ENCODE data around the gene CACNB1.

CACNB1 gene

DNA sequence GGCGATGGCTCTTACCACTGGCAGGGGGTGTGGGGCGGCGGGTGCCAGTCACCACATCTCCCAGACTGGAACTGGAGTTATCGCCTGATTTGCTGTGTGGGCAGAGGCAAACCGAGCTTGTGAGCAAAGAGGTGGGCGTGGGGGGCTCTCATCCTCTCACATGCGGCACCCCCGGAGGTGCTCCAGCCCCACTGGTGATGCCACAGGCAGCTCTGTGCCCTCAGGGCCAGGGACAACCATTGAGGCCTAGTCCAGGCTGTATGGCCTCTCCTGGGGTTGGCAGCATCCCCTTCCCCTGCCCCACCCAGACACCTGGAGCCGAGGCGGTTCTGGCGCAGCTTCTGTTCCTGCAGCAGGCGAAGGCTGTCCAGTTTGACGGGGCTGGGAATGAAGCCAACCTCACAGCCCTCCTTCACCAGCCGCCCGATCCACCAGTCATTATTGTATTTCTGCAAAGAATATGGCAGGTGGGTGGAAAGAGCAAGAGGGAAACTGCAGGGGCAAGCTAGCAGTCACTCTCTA lies 10.9 kb downstream of the CACNB1 start:
- Mint-ChIP-seq H3K27me3 (no peaks in the 10 kb centered on the region), H3K4me1 (no peaks in the 10 kb centered on the region), H3K36me3 (peaks cover 36 to 42% of the 10 kb centered on the region in 2 donors), H3K4me3 (no peak overlapping the region), H3K27ac (no peak overlapping the region), H3K9me3 (no peaks in the 10 kb centered on the region)
- no peak for ATAC-seq (replicated peaks)
- no peak for DNase-seq

DNA sequence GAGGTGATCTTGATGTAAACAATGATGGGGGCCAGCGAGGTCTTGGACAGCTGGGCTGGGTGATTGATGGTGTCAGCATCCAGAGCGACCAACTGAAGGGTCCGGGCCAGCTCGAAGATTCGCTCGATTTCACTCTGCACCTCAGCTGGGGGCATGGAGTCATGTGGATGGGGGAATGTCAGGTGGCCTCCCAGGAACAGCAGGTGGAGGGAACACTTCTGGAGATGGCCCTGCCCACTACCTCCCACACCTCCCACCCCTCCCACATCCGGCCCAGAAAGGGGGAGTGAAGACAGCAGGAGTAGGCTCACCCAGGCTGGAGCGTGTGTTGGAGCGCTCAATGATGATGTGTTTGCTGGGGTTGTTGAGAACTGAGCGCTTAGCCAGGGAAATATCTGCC lies 13.7 kb downstream of the CACNB1 start:
- ATAC-seq (replicated peaks), result no peak
- Mint-ChIP-seq H3K4me3 (no peak overlapping the region), H3K36me3 (peaks cover 35 to 44% of the 10 kb centered on the region in 2 donors)

DNA sequence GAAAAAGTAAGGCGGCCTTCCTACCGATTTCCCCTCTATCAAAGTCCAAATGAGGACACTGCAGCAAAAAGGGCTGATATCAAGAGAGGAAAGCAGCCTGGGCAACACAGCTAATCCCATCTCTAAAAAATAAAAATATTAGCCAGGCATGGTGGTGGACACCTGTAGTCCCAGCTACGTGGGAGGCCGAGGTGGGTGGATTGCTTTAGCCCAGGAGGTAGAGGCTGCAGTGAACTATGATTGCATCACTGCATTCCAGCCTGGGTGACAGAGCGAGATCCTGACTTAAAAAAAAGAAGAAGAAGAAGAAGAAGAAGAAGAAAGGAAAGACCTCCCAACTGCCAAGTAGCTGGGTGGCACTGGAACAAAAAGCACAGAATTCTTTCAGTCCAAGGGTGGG lies 14.4 kb downstream of the CACNB1 start:
- DNase-seq (no peak), ATAC-seq (replicated peaks) (no peak)
- H3K27ac Mint-ChIP-seq, result no peak overlapping the region
- H3K4me1 Mint-ChIP-seq, result no peaks in the 10 kb centered on the region
- no peaks in the 10 kb centered on the region for H3K27me3 Mint-ChIP-seq
- H3K4me3 Mint-ChIP-seq, result no peak overlapping the region
- H3K36me3 Mint-ChIP-seq, result peaks cover 36 to 47% of the 10 kb centered on the region in 2 donors
- H3K9me3 Mint-ChIP-seq, result no peaks in the 10 kb centered on the region

More for the DNA sequence above, 13.7 kb downstream of the CACNB1 start:
- Mint-ChIP-seq H3K27ac (no peak overlapping the region), H3K9me3 (no peaks in the 10 kb centered on the region), H3K27me3 (no peaks in the 10 kb centered on the region), H3K4me1 (no peaks in the 10 kb centered on the region)
- no peak for DNase-seq

DNA sequence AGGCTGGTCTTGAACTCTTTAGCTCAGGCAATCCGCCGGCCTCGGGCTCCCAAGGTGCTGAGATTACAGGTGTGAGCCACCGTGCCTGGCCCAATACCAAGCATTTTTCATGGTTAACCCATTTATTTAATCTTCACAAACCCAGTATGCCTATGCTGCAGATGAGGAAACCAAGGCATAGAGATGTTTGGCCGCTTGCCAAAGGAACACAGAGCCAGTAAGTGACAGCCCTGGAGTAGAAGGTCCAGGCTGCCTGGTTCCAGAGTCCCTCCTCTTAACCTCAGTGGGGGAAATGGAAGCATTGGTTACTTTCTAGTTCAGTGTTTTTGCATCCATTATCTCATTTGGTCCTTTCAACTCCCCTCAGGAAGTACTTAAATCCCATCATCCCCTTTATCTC lies 16.2 kb downstream of the CACNB1 start:
- Mint-ChIP-seq H3K4me3 (no peak overlapping the region), H3K4me1 (no peaks in the 10 kb centered on the region), H3K27me3 (no peaks in the 10 kb centered on the region), H3K36me3 (peaks cover 42 to 55% of the 10 kb centered on the region in 2 donors), H3K9me3 (no peaks in the 10 kb centered on the region), H3K27ac (no peak overlapping the region)
- DNase-seq (no peak), ATAC-seq (replicated peaks) (no peak)

DNA sequence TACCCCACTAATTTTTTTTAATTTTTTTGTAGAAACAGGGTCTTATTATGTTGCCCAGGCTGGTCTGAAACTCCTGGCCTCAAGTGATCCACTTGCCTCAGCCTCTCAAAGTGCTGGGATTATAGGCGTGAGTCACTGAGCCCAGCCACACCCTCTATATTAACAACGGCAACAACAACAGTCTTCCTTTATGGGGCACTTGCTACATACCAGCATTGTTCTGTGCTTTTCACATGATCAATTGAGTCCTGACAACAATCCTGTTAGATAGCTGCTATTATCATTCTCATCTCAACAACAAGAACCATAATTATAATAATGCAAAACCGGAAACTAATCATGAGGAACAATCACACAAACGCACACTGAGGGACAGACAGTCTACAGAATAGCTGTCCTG lies 18.9 kb downstream of the CACNB1 start:
- DNase-seq, result no peak
- Mint-ChIP-seq H3K4me3 (no peak overlapping the region), H3K36me3 (peaks cover 38 to 46% of the 10 kb centered on the region in 2 donors), H3K4me1 (peaks cover 12 to 18% of the 10 kb centered on the region in 2 donors), H3K27me3 (peaks cover 8 to 9% of the 10 kb centered on the region in 2 donors), H3K9me3 (no peaks in the 10 kb centered on the region), H3K27ac (no peak overlapping the region)
- no peak for ATAC-seq (replicated peaks)

DNA sequence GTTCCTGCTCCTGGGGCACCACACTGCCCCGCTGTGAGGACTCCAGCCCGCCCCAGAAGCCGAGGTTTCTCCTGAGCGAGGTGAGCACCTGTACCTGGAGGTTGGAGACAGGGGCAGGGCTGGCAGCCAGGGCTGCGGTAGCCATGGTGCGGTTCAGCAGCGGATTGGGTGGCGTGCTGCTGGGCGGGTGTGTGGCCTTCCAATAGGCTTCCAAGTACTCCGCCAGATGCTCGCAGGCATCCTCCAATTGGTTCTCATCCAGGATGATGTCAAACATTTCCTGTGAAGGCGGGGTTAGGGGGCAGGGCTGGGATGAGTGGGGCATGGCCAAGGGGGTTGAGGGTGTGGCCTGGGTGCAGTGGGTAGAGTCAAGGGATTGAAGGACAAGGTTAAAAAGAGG lies 20.2 kb downstream of the CACNB1 start:
- Mint-ChIP-seq H3K4me3 (no peak overlapping the region), H3K4me1 (peaks cover 13 to 18% of the 10 kb centered on the region in 2 donors), H3K9me3 (no peaks in the 10 kb centered on the region), H3K27me3 (peaks cover 21% of the 10 kb centered on the region in 2 donors), H3K36me3 (peaks cover 29 to 36% of the 10 kb centered on the region in 2 donors), H3K27ac (no peak overlapping the region)
- ATAC-seq (replicated peaks) (no peak), DNase-seq (no peak)

DNA sequence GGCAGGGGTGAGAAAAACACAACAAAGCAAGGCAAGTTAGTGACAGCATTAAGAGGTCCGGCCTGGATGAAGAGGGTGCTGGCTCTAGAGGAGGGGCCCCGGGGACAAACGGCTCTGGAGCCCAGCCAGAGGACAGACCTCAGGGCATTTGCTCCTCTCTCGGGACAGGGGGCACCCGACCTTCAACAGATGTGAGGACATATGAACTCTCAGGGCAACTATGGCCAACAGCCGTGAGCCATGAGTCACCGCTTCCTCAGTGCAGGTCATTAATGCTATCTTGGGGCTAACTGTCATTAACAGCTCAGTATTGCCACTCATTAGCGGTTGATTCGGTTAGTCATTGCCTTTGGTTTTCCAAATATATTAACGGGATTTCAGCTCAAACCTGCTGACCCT lies 21.8 kb downstream of the CACNB1 start:
- DNase-seq (no peak), ATAC-seq (replicated peaks) (peak in 1 of 2 donors; percentile 11)
- Mint-ChIP-seq H3K27ac (no peak overlapping the region), H3K36me3 (peaks cover 29 to 36% of the 10 kb centered on the region in 2 donors), H3K27me3 (peaks cover 27 to 28% of the 10 kb centered on the region in 2 donors), H3K4me1 (peaks cover 13 to 18% of the 10 kb centered on the region in 2 donors), H3K9me3 (no peaks in the 10 kb centered on the region), H3K4me3 (no peak overlapping the region)

DNA sequence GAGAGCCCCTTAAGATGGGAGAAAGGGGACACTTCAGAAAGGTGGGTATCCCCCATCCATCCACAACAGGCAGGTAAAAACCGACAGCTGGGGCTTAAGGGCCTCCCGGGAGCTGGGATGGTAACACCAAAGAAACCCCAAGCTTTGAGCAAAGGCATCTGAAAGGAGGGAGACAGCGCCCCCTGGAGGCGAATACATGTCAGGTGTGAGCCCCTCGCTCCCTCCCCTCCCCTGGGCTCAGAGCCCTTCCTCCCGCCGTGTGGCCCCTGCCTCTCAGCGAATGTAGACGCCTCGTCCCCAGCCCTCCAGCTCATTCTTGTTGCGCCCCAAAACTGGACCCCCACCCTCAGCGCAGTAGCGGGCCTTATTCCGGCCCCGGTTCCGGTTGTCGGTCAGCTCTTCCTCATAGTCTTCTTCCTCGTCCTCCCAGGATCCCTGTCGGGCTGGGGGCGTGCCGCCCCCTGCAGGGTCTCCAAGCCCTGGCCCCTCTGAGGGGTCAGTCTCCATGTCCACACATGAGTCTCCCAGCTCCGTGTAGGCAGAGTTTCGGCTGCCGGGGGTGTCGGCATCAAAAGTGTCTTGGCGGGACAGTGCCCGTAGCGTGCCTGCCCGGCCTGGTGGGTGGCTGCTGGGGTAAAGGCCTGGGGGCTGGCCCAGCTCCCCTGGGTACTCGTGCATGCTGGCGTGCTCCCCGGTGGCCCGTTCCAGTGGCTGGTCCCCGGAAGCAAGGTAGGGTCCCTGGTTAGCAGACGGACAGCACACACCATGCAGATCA lies 22.4 kb downstream of the CACNB1 start:
- ATAC-seq (replicated peaks) (peak; percentile 81 to 85), DNase-seq (peak; percentile 34)
- Mint-ChIP-seq H3K9me3 (no peaks in the 10 kb centered on the region), H3K36me3 (peaks cover 29 to 36% of the 10 kb centered on the region in 2 donors), H3K4me3 (peak overlapping the region in 1 of 2 donors; percentile 36), H3K4me1 (peaks cover 13 to 18% of the 10 kb centered on the region in 2 donors), H3K27ac (peak overlapping the region; percentile 51), H3K27me3 (peaks cover 27 to 34% of the 10 kb centered on the region in 2 donors)

DNA sequence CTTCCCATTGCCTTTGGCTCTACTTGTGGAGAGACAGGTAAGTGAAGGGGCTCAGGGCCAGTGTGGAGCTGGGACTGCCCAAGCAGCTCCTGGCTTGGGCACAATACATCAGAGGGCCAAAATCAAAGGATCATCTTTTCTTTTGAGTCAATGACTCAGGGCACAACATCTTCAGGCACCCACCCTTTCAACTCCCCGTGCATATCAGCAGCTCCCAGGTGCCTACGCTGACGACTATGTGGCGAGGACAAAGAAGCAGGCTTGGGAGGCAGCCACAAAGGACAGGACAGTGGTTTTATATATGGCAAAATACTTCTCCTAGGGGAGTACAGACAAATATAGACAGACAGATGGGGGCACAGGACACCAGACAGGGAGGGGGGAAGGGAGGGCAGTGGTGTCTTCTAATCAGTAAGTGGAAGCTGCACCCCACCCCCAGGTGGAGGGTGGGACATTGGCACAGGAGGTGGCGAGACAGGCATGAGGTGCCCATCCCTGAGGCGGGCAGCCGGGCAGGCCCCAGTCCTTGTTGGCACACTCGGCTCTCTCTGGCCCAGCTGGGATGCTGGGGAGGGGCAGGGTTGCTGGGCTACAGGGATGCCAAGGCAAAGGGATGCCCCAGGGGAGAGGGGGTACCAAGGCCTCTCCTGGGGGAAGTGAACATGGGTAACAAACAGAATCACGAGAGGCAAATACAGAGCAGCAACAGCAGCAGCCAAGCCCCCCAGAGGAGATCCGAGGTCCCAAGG lies 23.8 kb downstream of the CACNB1 start:
- peaks cover 27 to 34% of the 10 kb centered on the region in 2 donors for H3K36me3 Mint-ChIP-seq
- peaks cover 13 to 18% of the 10 kb centered on the region in 2 donors for H3K4me1 Mint-ChIP-seq
- no peak overlapping the region for H3K4me3 Mint-ChIP-seq
- ATAC-seq (replicated peaks), result no peak
- no peak for DNase-seq
- peaks cover 27 to 46% of the 10 kb centered on the region in 2 donors for H3K27me3 Mint-ChIP-seq
- H3K9me3 Mint-ChIP-seq, result peaks cover 0 to 3% of the 10 kb centered on the region in 2 donors
- H3K27ac Mint-ChIP-seq, result peak overlapping the region; percentile 43

DNA sequence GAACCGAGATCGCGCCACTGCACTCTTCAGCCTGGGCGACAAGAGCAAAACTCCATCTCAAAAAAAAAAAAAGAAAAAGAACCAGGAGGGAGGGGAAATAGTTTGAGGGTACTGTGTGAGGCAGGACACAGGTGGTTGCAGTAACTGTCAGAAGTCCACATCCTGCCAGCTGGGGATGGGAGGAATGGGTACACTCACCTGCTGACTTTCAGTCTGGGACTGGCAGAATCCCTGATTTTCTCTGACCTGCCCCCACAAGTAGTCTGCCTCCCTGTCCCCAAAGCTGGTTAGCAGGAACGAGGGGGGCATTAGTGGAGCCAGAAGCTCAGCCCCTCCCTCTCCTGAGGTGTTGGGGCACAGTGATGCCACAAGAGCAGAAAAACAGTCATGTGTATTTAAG lies 24.4 kb downstream of the CACNB1 start:
- Mint-ChIP-seq H3K4me1 (peaks cover 13 to 18% of the 10 kb centered on the region in 2 donors), H3K4me3 (no peak overlapping the region), H3K36me3 (peaks cover 27 to 31% of the 10 kb centered on the region in 2 donors), H3K27me3 (peaks cover 27 to 50% of the 10 kb centered on the region in 2 donors), H3K27ac (no peak overlapping the region), H3K9me3 (peaks cover 0 to 4% of the 10 kb centered on the region in 2 donors)
- ATAC-seq (replicated peaks) (no peak), DNase-seq (no peak)

DNA sequence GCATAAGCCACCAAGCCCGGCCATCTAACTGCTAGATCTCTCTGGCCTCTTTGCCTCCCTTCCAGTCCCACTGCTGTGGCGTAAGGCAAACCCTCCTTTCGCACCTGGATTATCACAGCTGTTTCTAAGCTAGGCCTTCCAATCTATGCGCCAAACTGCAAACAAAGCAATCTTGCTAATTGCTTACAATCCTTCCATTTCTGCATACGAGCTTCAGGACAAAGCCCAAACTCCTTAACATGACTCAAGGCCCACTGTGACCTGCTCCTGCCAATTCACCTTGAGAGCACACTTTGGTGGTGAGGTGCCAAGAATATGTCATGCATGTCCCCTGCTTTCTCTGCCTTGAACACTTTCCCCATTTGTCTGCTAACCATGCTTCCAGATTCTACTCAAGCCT lies 25.5 kb downstream of the CACNB1 start:
- H3K27me3 Mint-ChIP-seq, result peaks cover 33 to 55% of the 10 kb centered on the region in 2 donors
- no peak for ATAC-seq (replicated peaks)
- peak overlapping the region; percentile 65 for H3K27ac Mint-ChIP-seq
- no peak overlapping the region for H3K4me3 Mint-ChIP-seq
- peaks cover 0 to 4% of the 10 kb centered on the region in 2 donors for H3K9me3 Mint-ChIP-seq
- no peak for DNase-seq
- peaks cover 15 to 20% of the 10 kb centered on the region in 2 donors for H3K36me3 Mint-ChIP-seq
- peaks cover 19 to 26% of the 10 kb centered on the region in 2 donors for H3K4me1 Mint-ChIP-seq

DNA sequence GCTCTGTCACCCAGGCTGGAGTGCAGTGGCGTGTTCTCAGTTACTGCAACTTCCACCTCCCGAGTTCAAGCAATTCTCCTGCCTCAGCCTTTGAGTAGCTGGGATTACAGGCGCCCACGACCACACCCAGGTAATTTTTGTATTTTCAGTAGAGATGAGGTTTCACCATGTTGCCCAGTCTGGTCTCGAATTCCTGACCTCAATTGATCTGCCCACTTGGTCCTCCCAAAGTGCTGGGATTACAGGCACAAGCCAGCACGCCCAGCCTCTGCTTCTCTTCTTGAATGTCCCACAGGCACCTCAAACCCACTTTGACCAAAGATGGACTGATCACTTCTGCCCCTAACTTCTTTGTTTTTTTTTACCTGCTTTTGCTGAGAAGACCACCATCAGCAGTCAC lies 26.9 kb downstream of the CACNB1 start:
- ATAC-seq (replicated peaks) (no peak), DNase-seq (no peak)
- H3K4me1 Mint-ChIP-seq, result peaks cover 25 to 38% of the 10 kb centered on the region in 2 donors
- peaks cover 6% of the 10 kb centered on the region in 2 donors for H3K36me3 Mint-ChIP-seq
- H3K27me3 Mint-ChIP-seq, result peaks cover 47 to 69% of the 10 kb centered on the region in 2 donors
- H3K4me3 Mint-ChIP-seq, result no peak overlapping the region
- peak overlapping the region; percentile 5 for H3K27ac Mint-ChIP-seq
- peaks cover 0 to 4% of the 10 kb centered on the region in 2 donors for H3K9me3 Mint-ChIP-seq

DNA sequence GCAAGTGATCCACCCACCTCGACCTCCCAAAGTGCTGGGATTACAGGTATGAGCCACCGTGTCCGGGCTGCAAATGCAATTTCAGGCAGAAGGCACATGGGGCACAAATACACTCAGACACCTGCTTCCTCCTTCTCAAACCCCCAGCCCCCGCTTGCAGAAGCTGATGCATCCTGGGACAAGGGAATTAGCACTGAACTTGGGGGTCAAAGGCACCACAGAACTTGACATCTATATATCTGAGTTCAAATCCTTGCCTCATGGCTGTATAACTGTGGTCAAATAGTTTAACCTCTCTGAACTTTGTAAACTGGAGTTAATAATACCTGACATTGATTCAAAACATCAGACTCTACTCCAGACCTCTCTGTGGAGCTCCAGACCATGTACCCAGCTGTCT lies 27.4 kb downstream of the CACNB1 start:
- no peak for DNase-seq
- H3K36me3 Mint-ChIP-seq, result peaks cover 2% of the 10 kb centered on the region in 2 donors
- no peak overlapping the region for H3K27ac Mint-ChIP-seq
- H3K4me3 Mint-ChIP-seq, result no peak overlapping the region
- peaks cover 21 to 38% of the 10 kb centered on the region in 2 donors for H3K4me1 Mint-ChIP-seq
- peaks cover 47 to 74% of the 10 kb centered on the region in 2 donors for H3K27me3 Mint-ChIP-seq
- peaks cover 0 to 4% of the 10 kb centered on the region in 2 donors for H3K9me3 Mint-ChIP-seq
- ATAC-seq (replicated peaks), result no peak

DNA sequence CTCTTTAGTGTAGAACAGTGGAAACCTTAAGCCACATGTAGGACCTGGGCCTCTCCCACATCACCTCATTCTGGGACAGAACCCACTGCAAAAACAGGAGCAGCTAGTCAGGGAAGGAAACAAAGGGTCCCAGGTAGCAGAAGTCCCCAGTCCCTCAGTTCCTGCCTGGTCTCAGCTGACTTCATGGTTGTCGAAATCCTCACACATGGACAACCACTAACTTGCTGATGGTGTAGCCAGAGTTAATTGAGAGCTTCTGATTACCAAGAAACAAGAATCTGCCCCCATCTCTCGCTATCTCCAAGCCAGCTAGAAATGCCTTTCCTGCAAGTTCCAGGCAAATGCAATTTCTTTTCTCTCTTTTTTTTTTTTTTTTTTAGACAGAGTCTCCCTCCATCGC lies 28.0 kb downstream of the CACNB1 start:
- H3K4me3 Mint-ChIP-seq, result no peak overlapping the region
- peaks cover 0 to 4% of the 10 kb centered on the region in 2 donors for H3K9me3 Mint-ChIP-seq
- peaks cover 53 to 80% of the 10 kb centered on the region in 2 donors for H3K27me3 Mint-ChIP-seq
- H3K27ac Mint-ChIP-seq, result no peak overlapping the region
- H3K36me3 Mint-ChIP-seq, result no peaks in the 10 kb centered on the region
- DNase-seq (no peak), ATAC-seq (replicated peaks) (no peak)
- H3K4me1 Mint-ChIP-seq, result peaks cover 23 to 38% of the 10 kb centered on the region in 2 donors

Data from stimulated activated naive B cell treated with anti-CD40 and anti-IgM and Interleukin-4, amounts not matched to agents 10 μg/mL and 1 μg/mL and 100 μg/mL, for 72 hours (primary cell).